ENCODE results near the gene TADA3.
"Not testable (repeated sequence)": the region's sequence is repeated elsewhere in the genome, so short reads cannot be mapped to it uniquely, and the experiment has no call there.

TADA3 gene

GRCh38 chr3:9781978-9782603 lies 10.2 kb downstream of the TADA3 start:
- DNase-seq = no peak

- DNase-seq = peak; percentile 45
These were observed 10.7 kb downstream of the TADA3 start for GRCh38 chr3:9781551-9781950.

GRCh38 chr3:9780910-9781309 lies 11.4 kb downstream of the TADA3 start:
- no peak for DNase-seq

GRCh38 chr3:9780458-9780812 lies 11.8 kb downstream of the TADA3 start:
- DNase-seq = peak; percentile 63

- DNase-seq = peak; percentile 99
These were observed 12.4 kb downstream of the TADA3 start for GRCh38 chr3:9779721-9780457.

GRCh38 chr3:9779075-9779593 lies 13.1 kb downstream of the TADA3 start:
- DNase-seq = peak; percentile 37

- peak; percentile 33 for DNase-seq
These were observed 13.9 kb downstream of the TADA3 start for GRCh38 chr3:9778143-9779074.

- no peak for DNase-seq
These were observed 14.6 kb downstream of the TADA3 start for GRCh38 chr3:9777694-9778021.

- no peak for DNase-seq
These were observed 15.2 kb downstream of the TADA3 start for GRCh38 chr3:9776896-9777693.

GRCh38 chr3:9771007-9771406 lies 21.3 kb downstream of the TADA3 start:
- DNase-seq = not testable (repeated sequence)

GRCh38 chr3:9770276-9770812 lies 21.9 kb downstream of the TADA3 start:
- no peak for DNase-seq

- peak; percentile 30 for DNase-seq
These were observed 22.6 kb downstream of the TADA3 start, which contains the start of gene CAMK1 for GRCh38 chr3:9769426-9770275. Gene CAMK1, minus strand, starts transcription at chr3:9769947. Its CDS starts 2,198 bp downstream, at chr3:9767749.

GRCh38 chr3:9769012-9769411 lies 23.3 kb downstream of the TADA3 start:
- no peak for DNase-seq

GRCh38 chr3:9768141-9768775 lies 24.0 kb downstream of the TADA3 start:
- no peak for DNase-seq

GRCh38 chr3:9767418-9767817 lies 24.9 kb downstream of the TADA3 start:
- no peak for DNase-seq

GRCh38 chr3:9765865-9766264 lies 26.4 kb downstream of the TADA3 start:
- no peak for DNase-seq

GRCh38 chr3:9762871-9763270 lies 29.4 kb downstream of the TADA3 start:
- no peak for DNase-seq

GRCh38 chr3:9761919-9762318 lies 30.4 kb downstream of the TADA3 start:
- DNase-seq = no peak

- no peak for DNase-seq
These were observed 31.3 kb downstream of the TADA3 start for GRCh38 chr3:9760779-9761505.

GRCh38 chr3:9757427-9757826 lies 34.8 kb downstream of the TADA3 start:
- no peak for DNase-seq
